ENCODE results near the gene DYRK2. TPM values are rescaled to one million over a fixed set of nuclear protein-coding genes. Genes with fewer than 3 reads are reported as not detected.

The DYRK2 gene
- total and polyA plus RNA-seq, 4 donors = 1.2 to 8.8 (median 4.9) TPM

DNA sequence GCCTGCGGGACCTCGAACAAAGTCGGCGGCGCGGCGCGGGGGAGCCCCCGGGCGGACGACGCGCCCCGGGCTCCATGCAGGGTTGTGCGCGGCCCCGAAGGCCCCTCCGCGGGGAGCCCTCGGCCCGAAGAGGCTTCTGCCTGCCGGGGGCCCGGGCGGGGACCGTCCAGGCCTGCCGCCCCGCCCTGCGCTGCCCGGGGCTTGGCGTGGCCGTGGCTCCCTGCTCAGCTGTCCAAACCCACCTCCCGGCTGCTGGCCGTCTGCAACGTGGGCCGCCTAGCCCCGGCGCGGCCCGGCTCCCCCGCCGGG is 670 bp downstream of the DYRK2 start:
- TF ChIP-seq EGR1 (IDR thresholded peaks at IDR 0.05; ENCODE audit: low read depth in 2 of 2) = no peak
- no peak for TF ChIP-seq RXRA (IDR thresholded peaks at IDR 0.05)
- DNase-seq (ENCODE audit: low spot score) = no peak
- H3K4me1 ChIP-seq (ENCODE audit: control insufficient read depth in 4 of 4, insufficient read depth in 4 of 4, low read length in 3 of 4) = peaks cover 2 to 18% (median 9%) of the 10 kb centered on the region in 4 donors

DNA sequence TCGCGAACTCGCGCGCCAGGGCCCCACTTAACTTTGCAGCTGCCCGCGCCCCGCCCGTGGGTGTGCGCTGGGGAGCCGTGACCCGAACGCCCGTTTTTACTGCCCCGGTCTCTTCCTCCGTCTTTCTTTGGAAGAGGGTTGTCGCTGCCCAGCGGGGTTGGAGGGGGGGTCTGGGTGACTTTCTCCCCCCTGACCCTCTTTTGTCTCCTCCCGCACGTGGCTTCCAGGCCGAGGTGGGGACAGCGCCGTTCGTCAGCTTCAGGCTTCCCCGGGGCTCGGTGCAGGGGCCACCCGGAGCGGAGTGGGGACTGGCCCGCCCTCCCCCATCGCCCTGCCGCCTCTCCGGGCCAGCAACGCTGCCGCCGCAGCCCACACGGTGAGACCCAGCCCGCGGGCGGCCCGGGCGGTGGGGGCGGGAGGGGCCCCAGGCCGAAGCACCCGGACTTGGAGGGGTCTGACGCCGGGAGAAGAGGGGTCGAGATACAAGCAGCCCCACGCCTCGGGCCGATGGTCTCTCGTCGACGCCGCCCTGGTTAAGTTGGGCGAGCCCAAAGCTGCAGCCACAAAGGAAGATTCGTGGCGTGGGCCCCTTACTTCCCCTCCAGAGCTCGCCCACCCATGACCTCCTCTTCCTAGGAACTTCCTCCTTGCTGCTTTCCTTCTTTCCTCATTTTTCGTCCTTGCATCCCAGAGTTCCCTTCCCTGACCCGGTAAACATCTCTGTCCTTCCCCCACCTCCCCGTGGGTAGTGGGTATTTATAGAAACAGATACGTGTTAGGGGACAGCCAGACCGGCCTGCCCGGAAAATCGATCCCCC is 1.2 kb downstream of the DYRK2 start:
- no peaks in the 10 kb centered on the region for H3K27me3 ChIP-seq (ENCODE audit: control insufficient read depth in 4 of 4, insufficient read depth in 4 of 4, low read length in 3 of 4)
- H3K4me3 ChIP-seq (ENCODE audit: low read depth in 1 of 3, low read length in 3 of 3) = peak overlapping the region; percentile 61 to 99 (median 83)
- WGBS = 1% methylated on average over 65 of the region's 65 CpGs
- peak overlapping the region; percentile 53 to 92 for H3K27ac ChIP-seq (ENCODE audit: low read depth in 1 of 2, low read length in 2 of 2)
- H3K9me3 ChIP-seq (ENCODE audit: control insufficient read depth in 4 of 4, low read length in 3 of 4) = no peaks in the 10 kb centered on the region
- H3K4me1 ChIP-seq (ENCODE audit: control insufficient read depth in 4 of 4, insufficient read depth in 4 of 4, low read length in 3 of 4) = peaks cover 2 to 18% (median 9%) of the 10 kb centered on the region in 4 donors
- no peak for TF ChIP-seq FOXA2 (IDR thresholded peaks at IDR 0.05)
- peak in 1 of 2 donors; percentile 17 for TF ChIP-seq RAD21 (IDR thresholded peaks at IDR 0.05)
- no peaks in the 10 kb centered on the region for H3K36me3 ChIP-seq (ENCODE audit: control insufficient read depth in 4 of 4, insufficient read depth in 3 of 4, low read depth in 1 of 4, low read length in 3 of 4)
- peak overlapping the region; percentile 48 to 68 for H3K9ac ChIP-seq (ENCODE audit: low read depth in 1 of 2, low read length in 2 of 2)
- DNase-seq (ENCODE audit: low spot score) = peak; percentile 49

More for the DNA sequence above, 670 bp downstream of the DYRK2 start:
- no peaks in the 10 kb centered on the region for H3K36me3 ChIP-seq (ENCODE audit: control insufficient read depth in 4 of 4, insufficient read depth in 3 of 4, low read depth in 1 of 4, low read length in 3 of 4)
- peak overlapping the region; percentile 53 to 92 for H3K27ac ChIP-seq (ENCODE audit: low read depth in 1 of 2, low read length in 2 of 2)
- H3K4me3 ChIP-seq (ENCODE audit: low read depth in 1 of 3, low read length in 3 of 3) = peak overlapping the region; percentile 68 to 99 (median 83)
- H3K9me3 ChIP-seq (ENCODE audit: control insufficient read depth in 4 of 4, low read length in 3 of 4) = no peaks in the 10 kb centered on the region
- H3K27me3 ChIP-seq (ENCODE audit: control insufficient read depth in 4 of 4, insufficient read depth in 4 of 4, low read length in 3 of 4) = no peaks in the 10 kb centered on the region
- 0% methylated on average over 41 of the region's 41 CpGs for WGBS
- H3K9ac ChIP-seq (ENCODE audit: low read depth in 1 of 2, low read length in 2 of 2) = peak overlapping the region in 1 of 2 donors; percentile 68

- TF ChIP-seq NR2F2 (IDR thresholded peaks at IDR 0.05) = no peak
- no peak for TF ChIP-seq FOXA2 (IDR thresholded peaks at IDR 0.05)
- no peak for TF ChIP-seq YY1 (IDR thresholded peaks at IDR 0.05)
- TF ChIP-seq, protein P1, sequence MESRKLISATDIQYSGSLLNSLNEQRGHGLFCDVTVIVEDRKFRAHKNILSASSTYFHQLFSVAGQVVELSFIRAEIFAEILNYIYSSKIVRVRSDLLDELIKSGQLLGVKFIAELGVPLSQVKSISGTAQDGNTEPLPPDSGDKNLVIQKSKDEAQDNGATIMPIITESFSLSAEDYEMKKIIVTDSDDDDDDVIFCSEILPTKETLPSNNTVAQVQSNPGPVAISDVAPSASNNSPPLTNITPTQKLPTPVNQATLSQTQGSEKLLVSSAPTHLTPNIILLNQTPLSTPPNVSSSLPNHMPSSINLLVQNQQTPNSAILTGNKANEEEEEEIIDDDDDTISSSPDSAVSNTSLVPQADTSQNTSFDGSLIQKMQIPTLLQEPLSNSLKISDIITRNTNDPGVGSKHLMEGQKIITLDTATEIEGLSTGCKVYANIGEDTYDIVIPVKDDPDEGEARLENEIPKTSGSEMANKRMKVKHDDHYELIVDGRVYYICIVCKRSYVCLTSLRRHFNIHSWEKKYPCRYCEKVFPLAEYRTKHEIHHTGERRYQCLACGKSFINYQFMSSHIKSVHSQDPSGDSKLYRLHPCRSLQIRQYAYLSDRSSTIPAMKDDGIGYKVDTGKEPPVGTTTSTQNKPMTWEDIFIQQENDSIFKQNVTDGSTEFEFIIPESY (IDR thresholded peaks at IDR 0.05) = no peak
- TF ChIP-seq EGR1 (IDR thresholded peaks at IDR 0.05; ENCODE audit: low read depth in 2 of 2) = no peak
- TF ChIP-seq RXRA (IDR thresholded peaks at IDR 0.05) = no peak
- TF ChIP-seq HNF4G (IDR thresholded peaks at IDR 0.05) = no peak
- TF ChIP-seq GABPA (IDR thresholded peaks at IDR 0.05 in 1 of 2, conservative IDR thresholded peaks at IDR 0.05 in 1 of 2) = no peak
- no peak for TF ChIP-seq ATF3 (IDR thresholded peaks at IDR 0.05)
- no peak for TF ChIP-seq CTCF (IDR thresholded peaks at IDR 0.05; ENCODE audit: low read depth, low read length, missing input control)
- no peak for TF ChIP-seq HNF4A (conservative IDR thresholded peaks at IDR 0.05)
- TF ChIP-seq FOXA1 (IDR thresholded peaks at IDR 0.05) = no peak
- no peak for TF ChIP-seq RAD21 (IDR thresholded peaks at IDR 0.05)
- Histone ChIP-seq H3K9me3 (ENCODE audit: control insufficient read depth in 4 of 4, low read length in 3 of 4) (no peaks in the 10 kb centered on the region), H3K4me1 (ENCODE audit: control insufficient read depth in 4 of 4, insufficient read depth in 4 of 4, low read length in 3 of 4) (peaks cover 2 to 18% (median 9%) of the 10 kb centered on the region in 4 donors), H3K4me3 (ENCODE audit: low read depth in 1 of 3, low read length in 3 of 3) (peak overlapping the region in 2 of 3 donors; percentile 83 to 99), H3K9ac (ENCODE audit: low read depth in 1 of 2, low read length in 2 of 2) (peak overlapping the region in 1 of 2 donors; percentile 28), H3K27ac (ENCODE audit: low read depth in 1 of 2, low read length in 2 of 2) (peak overlapping the region in 1 of 2 donors; percentile 92), H3K36me3 (ENCODE audit: control insufficient read depth in 4 of 4, insufficient read depth in 3 of 4, low read depth in 1 of 4, low read length in 3 of 4) (no peaks in the 10 kb centered on the region), H3K27me3 (ENCODE audit: control insufficient read depth in 4 of 4, insufficient read depth in 4 of 4, low read length in 3 of 4) (no peaks in the 10 kb centered on the region)
- no peak for DNase-seq (ENCODE audit: low spot score)
- 54% methylated on average over 11 of the region's 11 CpGs for WGBS
These were observed 2.0 kb downstream of the DYRK2 start for GRCh38 chr12:67650388-67651131.

Measured in liver (tissue), 9 donors.